SU-DHL-6 (cell line): ENCODE results near the gene SUPT6H.

Source experiments
- CTCF ChIP-seq: fragments of 200-600 bp; sonication (generic); IDR thresholded peaks from one replicate; pipeline ENCODE4 v1.5.1; 2017; ENCODE audit warnings: antibody characterized with exemption, mild to moderate bottlenecking, low read length, moderate library complexity; ENCODE audit not compliant: insufficient read depth, poor library complexity, severe bottlenecking
- EZH2phosphoT487 ChIP-seq: fragments of 200-600 bp; sonication (generic), shearing (Covaris generic); conservative IDR thresholded peaks from 2 replicates; pipeline ENCODE4 v1.6.1; 2018; ENCODE audit warnings: mild to moderate bottlenecking, antibody characterized with exemption, low read length, moderate library complexity, mixed read lengths

GRCh38 chr17:28675490-28675889, 13.5 kb downstream of the SUPT6H start:
- TF ChIP-seq CTCF (no peak), EZH2phosphoT487 (no peak)
